HG02798 (cell line): Measurements from ENCODE around the gene RASAL3.
"Not testable (repeated sequence)": the region's sequence is repeated elsewhere in the genome, so short reads cannot be mapped to it uniquely, and the experiment has no call there.

ENCODE experiments used
- ATAC-seq: cut with Tn5 transposase; IDR thresholded peaks from one replicate; pipeline ENCODE4 v1.9.1; 2021; ENCODE audit warnings: mild to moderate bottlenecking; ENCODE audit not compliant: unreplicated experiment, poor library complexity

The RASAL3 gene

DNA sequence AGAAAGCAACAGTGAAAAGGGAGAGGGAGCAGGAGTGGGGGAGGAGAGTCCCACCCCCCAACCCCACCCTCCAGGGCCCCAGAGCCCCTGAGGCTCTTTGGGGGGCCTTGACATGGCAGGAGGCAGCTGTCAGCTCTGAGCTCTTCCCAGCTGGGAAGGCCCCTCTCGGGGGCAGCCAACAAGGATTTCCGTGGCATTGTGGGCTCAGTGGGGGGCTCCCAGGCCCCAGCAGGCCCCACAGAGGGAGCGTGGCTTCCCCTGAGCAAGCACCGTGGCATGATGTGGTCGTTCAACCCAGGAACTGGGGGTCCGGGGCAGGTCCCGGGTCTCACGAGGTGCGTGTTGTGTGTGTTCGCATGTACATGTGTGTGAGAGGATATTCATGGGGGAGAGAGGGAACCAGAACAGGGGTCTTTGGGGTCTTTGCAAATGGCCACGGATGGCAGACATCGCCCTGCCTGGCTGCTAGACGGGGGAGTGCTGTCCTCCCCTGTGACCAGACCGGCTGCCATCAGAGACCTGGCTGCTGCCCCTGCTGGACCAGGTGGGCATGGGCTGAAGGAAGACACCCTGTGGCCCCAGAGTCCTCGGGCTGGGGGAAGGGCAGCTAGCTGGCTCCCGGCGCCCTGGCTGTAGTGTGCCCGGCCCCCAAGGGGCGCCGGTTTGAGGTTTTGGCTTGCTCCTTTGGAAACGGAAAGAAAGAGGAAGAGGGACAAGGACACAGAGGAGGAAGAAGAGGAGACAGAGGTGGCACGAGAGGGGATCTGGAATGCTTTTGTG is 41.9 kb downstream of the RASAL3 start:
- ATAC-seq, result no peak

DNA sequence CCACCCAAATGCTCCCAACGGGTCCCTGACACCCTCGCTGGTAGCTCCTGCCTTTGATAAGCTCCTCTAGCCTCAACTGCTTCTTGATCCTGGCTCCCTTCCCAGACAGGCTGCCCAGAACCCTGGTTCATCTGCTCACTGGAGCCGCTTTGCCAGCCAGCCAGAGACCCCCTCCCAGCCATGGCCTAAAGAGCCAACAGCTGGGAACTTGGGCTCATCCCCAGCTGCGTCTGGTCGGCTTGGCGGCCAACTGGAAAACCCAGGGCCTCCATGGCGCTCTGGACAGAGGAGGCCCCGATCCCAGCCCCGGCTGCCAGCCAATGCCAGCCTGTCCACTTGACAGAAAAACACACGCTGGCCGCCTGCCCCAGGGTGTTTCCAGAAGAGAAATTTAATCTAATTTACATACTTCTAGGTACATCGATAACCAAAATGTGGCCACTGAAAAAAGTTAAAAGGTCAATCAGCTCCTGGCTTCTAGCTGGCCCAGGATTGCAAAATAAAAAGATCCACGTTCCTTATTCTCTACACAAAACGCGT is 42.6 kb downstream of the RASAL3 start:
- no peak for ATAC-seq

DNA sequence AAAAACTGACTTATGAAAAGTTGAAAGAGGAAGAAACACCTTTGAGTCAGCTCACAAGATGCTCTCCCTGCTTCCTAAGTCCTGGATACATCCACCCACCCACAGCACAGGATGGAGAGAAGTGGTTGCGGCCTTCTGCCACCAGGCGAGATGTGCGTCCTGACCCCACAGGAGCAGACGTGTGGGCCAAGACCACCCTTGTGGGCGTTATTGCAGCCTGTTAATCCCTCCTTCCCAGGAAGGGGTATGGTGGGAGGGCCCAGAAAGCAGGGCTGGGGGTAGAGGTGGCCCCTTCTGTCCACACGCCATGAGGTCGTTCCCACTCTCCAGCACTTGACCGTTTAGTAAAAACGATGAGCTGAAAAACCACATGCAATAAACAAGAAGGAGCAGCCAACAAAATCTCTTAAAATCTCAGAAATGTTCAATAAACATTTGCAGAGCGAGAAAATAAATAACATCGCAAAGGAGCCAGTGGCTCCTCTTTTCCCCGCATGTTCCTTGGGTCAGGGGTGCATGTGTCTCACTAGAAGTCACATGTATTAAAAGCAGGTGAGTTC is 43.1 kb downstream of the RASAL3 start:
- ATAC-seq, result no peak

DNA sequence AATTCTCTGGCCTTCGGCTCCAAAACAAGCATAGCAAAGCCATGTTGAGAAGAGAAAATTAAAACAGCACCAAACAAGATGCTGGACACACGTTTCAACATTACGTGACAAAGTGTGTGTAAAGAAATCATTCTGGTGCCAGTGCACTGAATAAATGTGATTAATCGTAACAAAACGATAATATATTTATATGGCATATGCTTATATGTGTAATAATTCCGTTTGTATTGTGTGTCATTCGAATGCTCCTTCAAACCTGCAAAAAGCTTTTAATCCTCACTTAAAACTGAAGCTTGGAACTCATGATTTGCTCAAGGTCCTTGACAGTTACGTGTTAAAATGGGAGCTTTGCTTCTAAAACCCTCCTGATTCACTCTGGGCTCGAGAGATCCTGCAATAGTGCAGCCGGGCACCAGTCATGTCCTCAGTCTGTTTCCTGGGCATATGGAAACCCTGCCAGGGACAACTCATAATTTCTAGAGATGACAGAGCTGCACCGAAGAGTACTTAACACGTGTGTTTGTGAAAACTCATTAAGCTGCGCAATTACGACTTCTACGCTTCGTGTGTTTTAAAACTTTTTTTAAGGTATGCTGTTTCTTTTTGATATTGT is 44.8 kb downstream of the RASAL3 start:
- ATAC-seq, result no peak

DNA sequence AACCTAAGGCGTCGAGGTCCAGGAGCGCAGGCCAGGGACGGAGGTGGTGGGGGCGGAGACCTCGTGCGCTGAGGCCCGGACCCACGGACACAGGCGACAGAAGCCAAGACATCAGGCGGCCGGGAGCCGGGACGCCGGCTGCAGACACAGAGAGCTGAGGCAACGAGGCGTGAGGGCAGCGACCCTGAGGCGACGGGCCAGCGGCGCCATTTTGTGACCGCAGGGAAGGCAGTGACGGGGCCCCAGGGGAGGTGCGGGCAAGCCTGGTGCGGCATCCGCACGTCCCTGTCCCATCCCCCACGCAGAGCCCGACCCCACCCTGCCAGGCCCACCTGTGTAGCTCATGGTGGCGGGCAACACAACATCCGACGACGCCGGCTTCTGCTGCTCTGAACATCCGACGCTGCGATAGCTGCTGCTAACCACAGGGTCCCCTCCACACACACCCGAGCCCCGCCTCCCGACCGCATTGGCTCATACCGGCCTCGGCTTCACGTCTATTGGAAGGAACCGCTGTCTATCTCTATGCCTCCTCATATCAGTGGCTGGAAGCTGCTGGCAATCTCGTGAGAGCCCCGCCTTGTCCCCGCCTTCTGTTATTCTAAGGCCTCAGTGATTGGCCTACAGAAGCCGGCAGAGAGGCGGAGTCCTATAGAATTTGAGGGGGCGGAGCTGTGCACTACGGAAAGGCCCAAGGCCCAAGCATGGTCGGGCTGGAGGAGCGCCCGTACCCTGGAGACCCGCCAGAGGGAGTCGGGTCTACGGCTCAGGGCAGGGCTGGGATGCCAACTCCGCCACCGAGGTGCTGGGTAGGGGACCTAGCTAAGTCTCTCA is 45.5 kb downstream of the RASAL3 start, which contains the start of gene AKAP8L:
TSS of gene AKAP8L (minus strand) at position 410 of the 834 bp plus-strand sequence. CDS start at position 345, 65 bp downstream.
- peak; percentile 96 for ATAC-seq

DNA sequence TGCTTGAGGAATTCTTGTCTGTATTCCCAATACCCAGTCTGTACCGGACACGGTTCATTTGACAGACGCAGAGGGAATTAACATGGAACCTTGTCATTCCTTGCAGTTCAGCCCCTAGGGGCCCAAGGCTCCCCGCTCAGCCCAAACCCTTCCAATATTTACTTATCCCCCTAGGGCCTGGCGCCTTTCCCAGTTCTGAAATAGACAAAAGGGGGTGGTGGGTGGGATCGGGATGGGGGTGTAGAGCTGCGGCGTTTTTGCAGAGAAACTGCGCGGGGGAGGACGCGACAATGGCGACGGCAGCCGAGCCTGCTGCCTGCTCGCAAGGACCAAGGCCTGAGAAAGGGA is 46.1 kb downstream of the RASAL3 start:
- no peak for ATAC-seq

DNA sequence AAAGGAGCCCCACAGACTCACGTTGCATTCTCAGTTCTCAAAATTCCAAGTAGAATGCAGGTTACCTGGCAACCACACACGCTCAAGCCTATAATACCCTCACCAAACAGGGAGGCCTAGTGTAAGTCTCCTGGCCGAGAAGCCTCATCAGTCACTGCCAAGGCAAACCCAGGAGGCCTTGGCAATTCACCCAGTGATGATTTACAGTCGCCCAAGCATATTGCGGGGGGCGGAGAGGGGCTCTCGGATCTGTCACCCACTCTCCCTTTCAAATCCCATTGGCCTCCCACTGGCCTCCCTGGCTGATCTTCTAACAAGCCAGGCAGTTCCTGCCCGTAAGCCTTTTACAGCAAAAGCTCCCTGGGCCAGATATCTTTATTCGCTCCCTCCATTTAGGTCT is 46.6 kb downstream of the RASAL3 start:
- no peak for ATAC-seq

DNA sequence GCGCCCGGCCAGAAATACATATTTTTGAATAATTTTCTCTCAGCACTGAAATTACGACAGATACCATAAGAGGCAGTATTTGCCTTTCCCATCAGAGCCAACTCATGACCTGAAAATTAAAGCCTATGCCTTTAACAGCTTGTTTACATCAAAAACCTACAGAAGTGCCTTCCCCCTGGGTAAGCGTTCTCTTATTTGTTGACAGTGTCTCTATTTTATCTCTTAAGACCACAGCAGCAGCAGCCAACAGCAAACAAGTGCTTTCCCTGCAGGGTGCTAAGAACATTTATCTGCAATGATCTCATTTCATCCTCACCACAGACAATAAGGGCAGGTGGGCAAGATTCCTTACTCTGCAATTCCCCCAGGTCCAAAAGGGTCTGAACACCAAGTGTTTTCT is 51.5 kb downstream of the RASAL3 start:
- ATAC-seq, result no peak

DNA sequence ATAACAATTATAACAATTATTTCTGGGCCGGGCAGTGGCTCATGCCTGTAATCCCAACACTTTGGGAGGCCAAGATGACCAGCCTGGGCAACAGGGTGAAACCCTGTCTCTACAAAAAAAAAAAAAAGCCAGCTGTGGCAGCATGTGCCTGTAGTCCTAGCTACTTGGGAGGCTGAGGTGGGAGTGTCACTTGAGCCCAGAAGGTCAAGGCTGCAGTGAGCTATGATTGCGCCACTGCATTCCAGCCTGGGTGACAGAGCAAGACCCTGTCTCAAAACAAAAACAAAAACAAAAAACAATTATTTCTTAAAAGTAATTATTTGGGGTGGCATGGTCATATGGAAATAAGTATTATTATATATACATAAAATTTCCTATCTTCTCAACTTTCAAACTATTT is 53.0 kb downstream of the RASAL3 start:
- not testable (repeated sequence) for ATAC-seq

DNA sequence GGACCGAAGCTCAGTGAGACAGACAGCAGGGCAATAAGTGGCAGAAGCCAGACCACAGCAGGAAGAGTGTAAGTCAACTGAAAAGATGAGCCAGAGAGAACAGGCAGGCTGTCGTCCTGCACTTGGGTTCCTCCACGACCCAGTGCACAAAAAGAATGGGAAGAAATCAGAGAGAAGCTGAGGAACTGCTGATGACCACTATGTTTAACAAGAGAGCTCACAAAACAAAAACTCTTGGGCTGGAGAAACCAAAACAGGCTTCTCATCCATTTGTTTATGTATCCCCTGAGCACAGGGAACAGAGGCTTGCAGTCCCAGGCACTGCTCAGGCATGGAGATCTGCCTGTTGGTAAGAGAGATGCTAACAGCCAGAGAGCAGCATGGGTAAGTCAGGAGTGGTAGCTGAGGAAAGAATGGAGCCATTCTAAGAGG is 59.5 kb downstream of the RASAL3 start:
- ATAC-seq, result no peak

DNA sequence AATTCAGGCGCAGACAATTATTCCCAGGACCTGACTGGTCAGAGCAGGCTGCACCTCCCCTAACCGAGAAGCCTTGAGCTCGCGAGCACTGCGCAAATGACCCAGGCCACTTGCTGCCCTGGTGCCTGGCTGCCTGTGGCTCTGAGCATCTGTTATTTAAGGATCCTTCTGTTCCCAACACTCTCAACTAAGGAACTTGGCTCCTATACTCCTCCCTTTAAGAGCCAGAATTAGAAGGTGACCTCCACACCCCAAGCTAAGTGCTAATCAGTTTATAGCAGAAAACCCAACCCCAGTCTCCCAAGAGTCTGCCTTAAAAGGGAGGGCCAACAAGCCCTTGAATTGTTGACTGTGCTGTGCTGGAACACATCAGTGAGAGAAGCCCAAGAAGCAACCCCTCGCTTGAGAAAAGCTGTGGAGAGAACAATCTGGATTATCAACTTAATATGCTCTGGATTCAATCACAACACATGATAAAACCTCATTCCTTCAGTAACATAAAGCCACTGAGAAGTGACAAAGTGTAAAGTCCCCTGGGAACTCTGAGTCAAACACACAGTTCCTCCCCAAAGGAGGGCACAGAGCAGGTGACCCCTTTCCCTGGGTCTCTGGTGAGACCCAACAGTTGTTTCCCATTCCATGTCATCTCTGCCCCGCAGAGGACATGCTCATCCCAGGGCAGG is 60.1 kb downstream of the RASAL3 start:
- ATAC-seq, result no peak

DNA sequence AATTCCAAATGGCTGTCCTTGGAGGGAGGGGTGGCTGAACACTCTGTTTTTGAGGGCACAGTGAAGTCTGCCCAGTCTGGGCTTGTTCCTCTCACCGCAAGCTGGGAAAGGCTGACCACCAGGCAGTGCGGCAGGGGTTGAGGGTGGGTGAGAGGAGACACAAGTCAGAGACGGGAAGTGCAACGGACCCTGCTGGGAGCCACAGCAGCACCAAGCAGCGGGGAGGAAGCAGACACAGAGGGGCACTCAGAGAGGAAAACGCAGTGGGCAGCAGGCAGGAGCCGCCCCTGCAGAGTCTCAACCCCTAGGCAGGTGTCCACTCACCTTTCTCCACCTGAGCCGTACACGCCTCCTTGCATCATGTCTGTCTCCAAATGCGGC is 61.2 kb downstream of the RASAL3 start:
- ATAC-seq, result no peak

DNA sequence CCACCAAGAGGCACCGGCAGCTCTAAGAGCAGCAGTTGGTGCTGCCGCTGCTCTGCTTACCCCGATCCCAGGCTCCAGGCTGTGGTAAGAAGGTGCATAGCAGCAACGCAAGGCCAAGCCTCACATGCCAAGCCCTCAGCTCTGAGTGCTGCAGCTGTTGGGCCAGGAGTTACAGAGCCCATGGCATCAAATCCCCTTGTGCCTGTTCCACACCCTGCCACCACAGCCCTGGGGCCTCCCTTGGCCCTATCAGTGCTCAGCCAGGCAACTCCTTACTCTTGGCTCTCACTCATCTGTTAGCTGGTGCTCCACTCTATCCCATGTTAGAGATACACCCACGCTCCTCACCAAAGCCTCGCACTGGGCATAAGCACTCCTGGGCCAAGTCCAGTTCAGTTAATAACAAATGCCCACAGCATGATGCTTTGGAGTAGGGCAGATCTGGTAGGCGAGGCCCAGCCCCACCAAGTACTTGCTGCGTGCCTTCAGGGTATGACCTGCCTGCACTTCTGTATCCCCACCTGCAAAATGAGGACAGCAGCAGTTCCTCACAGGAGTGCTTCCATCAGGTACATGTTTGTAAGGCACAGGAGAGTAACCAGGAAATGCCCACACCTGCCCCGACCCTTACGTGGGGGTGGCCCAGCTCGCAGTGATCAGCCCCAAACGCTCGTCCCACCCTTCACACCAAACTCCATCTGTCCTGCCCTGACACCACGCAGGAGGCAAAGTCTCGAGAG is 61.8 kb downstream of the RASAL3 start:
- no peak for ATAC-seq
